ENCODE results near the gene FALEC. TPM values are rescaled to one million over a fixed set of nuclear protein-coding genes. Genes with fewer than 3 reads are reported as not detected.

The FALEC gene
- polyA plus RNA-seq, 2 of the 4 experiments (the other 2 are of a cell fraction) = 0.36 to 0.80 TPM

DNA sequence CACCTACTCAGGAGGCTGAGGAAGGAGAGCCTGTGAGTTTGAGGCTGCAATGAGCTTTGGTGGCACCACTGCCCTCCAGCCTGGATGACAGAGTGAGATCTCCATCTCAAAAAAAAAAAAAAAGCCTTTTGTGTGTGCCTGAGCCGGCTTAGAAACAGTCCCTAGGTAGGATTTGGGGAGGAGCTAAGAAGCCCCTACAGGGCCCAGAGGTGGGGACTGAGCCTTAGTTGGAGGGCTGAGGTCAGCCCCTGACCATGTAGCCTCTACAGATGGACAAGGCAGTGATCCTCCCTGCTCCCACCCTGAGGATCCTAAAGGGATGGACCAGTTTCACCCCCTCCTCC lies 36.2 kb downstream of the FALEC start:
- H3K4me3 ChIP-seq = no peak overlapping the region
- WGBS (ENCODE audit: missing lambda C conversion rate) = 45% methylated on average over 1 of the region's 1 CpG
- ChIA-PET POLR2A (interaction anchor here (0.6 to 2.4 kb wide), 4 partner anchors 9 to 100 kb away, joined by 3 to 10 read pairs (median 4); partner anchors contain the start of genes ENSA and MCL1), CTCF (interaction anchor here (1.3 to 6.1 kb wide), 4 partner anchors 9 to 35 kb away, joined by 3 to 102 read pairs (median 20); no protein-coding TSS in a partner anchor)
- H3K9me3 ChIP-seq = no peaks in the 10 kb centered on the region
- peak overlapping the region; percentile 46 for H3K4me2 ChIP-seq
- H3K4me1 ChIP-seq = peaks cover 17% of the 10 kb centered on the region
- no peak for FAIRE-seq
- H3K27ac ChIP-seq = peak overlapping the region; percentile 11 to 92; a peak in 3 of 6 replicates
- no peak for DNase-seq (ENCODE audit: low read depth in 1 of 2, low spot score in 1 of 2)
- TF ChIP-seq RAD21 (conservative IDR thresholded peaks at IDR 0.05 in 1 of 2, IDR thresholded peaks at IDR 0.05 in 1 of 2) (no peak), JUN (IDR thresholded peaks at IDR 0.05) (no peak), TFCP2L1 (CRISPR knock-in tag; IDR thresholded peaks at IDR 0.05) (no peak), CBX8 (IDR thresholded peaks at IDR 0.05) (no peak), SREBF2 (IDR thresholded peaks at IDR 0.05) (no peak), BHLHE40 (IDR thresholded peaks at IDR 0.05; ENCODE audit: low read depth, low read length) (no peak), NPAS2 (CRISPR knock-in tag; IDR thresholded peaks at IDR 0.05; ENCODE audit: borderline replicate concordance) (no peak), ZFP36 (IDR thresholded peaks at IDR 0.05; ENCODE audit: borderline replicate concordance, partially characterized antibody) (no peak), FOXS1 (CRISPR knock-in tag; IDR thresholded peaks at IDR 0.05) (no peak), RFX5 (IDR thresholded peaks at IDR 0.05) (no peak)
- TF ChIP-seq, protein P1, sequence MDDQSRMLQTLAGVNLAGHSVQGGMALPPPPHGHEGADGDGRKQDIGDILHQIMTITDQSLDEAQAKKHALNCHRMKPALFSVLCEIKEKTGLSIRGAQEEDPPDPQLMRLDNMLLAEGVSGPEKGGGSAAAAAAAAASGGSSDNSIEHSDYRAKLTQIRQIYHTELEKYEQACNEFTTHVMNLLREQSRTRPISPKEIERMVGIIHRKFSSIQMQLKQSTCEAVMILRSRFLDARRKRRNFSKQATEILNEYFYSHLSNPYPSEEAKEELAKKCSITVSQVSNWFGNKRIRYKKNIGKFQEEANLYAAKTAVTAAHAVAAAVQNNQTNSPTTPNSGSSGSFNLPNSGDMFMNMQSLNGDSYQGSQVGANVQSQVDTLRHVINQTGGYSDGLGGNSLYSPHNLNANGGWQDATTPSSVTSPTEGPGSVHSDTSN (IDR thresholded peaks at IDR 0.05) = no peak
- TF ChIP-seq, protein P2, sequence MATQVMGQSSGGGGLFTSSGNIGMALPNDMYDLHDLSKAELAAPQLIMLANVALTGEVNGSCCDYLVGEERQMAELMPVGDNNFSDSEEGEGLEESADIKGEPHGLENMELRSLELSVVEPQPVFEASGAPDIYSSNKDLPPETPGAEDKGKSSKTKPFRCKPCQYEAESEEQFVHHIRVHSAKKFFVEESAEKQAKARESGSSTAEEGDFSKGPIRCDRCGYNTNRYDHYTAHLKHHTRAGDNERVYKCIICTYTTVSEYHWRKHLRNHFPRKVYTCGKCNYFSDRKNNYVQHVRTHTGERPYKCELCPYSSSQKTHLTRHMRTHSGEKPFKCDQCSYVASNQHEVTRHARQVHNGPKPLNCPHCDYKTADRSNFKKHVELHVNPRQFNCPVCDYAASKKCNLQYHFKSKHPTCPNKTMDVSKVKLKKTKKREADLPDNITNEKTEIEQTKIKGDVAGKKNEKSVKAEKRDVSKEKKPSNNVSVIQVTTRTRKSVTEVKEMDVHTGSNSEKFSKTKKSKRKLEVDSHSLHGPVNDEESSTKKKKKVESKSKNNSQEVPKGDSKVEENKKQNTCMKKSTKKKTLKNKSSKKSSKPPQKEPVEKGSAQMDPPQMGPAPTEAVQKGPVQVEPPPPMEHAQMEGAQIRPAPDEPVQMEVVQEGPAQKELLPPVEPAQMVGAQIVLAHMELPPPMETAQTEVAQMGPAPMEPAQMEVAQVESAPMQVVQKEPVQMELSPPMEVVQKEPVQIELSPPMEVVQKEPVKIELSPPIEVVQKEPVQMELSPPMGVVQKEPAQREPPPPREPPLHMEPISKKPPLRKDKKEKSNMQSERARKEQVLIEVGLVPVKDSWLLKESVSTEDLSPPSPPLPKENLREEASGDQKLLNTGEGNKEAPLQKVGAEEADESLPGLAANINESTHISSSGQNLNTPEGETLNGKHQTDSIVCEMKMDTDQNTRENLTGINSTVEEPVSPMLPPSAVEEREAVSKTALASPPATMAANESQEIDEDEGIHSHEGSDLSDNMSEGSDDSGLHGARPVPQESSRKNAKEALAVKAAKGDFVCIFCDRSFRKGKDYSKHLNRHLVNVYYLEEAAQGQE (IDR thresholded peaks at IDR 0.05) = no peak
- TF ChIP-seq, protein P3, sequence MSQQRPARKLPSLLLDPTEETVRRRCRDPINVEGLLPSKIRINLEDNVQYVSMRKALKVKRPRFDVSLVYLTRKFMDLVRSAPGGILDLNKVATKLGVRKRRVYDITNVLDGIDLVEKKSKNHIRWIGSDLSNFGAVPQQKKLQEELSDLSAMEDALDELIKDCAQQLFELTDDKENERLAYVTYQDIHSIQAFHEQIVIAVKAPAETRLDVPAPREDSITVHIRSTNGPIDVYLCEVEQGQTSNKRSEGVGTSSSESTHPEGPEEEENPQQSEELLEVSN (IDR thresholded peaks at IDR 0.05; ENCODE audit: borderline replicate concordance, low read depth) = no peak
- TF ChIP-seq, protein P4, sequence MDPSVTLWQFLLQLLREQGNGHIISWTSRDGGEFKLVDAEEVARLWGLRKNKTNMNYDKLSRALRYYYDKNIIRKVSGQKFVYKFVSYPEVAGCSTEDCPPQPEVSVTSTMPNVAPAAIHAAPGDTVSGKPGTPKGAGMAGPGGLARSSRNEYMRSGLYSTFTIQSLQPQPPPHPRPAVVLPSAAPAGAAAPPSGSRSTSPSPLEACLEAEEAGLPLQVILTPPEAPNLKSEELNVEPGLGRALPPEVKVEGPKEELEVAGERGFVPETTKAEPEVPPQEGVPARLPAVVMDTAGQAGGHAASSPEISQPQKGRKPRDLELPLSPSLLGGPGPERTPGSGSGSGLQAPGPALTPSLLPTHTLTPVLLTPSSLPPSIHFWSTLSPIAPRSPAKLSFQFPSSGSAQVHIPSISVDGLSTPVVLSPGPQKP (IDR thresholded peaks at IDR 0.05; ENCODE audit: low read depth, low read length) = no peak
- ATAC-seq = no peak; a peak in 1 of 6 replicates

DNA sequence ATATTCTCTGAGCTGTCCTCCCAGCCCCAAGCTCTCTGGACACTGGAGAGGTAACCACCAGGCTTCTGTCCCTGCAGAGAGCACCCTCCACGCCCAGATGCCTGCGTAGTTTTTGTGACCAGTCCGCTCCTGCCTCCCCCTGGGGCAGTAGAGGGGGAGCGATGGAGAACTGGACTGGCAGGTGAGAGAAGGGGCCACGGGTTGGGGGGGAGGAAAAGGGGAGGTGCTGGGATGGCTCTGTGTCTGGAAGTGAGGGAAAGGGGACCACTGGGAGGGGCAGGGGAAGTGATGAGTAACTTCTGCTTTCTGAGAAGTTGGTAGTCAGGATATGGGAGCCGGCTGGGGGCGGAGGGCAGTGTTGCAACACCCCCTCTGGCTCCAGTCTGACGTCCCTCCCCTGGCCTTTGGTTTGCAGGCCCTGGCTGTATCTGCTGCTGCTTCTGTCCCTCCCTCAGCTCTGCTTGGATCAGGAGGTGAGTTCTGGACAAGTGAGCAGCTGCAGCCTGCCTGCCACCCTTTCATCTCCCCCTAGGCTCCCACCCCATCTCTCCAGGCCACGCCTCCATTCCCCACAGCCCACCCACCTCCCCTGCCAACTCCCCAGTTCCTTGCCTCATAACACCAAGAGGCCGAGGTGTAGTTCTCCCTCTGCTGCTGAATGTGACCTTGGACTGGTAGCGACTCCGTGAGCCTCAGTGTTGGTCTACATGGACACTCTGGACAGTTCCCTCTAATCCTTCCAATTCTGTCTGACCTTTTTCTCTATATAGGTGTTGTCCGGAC lies 36.8 kb downstream of the FALEC start:
- WGBS (ENCODE audit: missing lambda C conversion rate) = 46% methylated on average over 9 of the region's 13 CpGs
- Histone ChIP-seq H3K4me3 (no peak overlapping the region), H3K4me2 (peak overlapping the region; percentile 46), H3K4me1 (peaks cover 17% of the 10 kb centered on the region), H3K27ac (peak overlapping the region; percentile 46 to 92; a peak in 4 of 6 replicates), H3K9me3 (no peaks in the 10 kb centered on the region)
- CTCF ChIA-PET = interaction anchor here (1.3 to 6.1 kb wide), 4 partner anchors 8 to 35 kb away, joined by 3 to 102 read pairs (median 20); no protein-coding TSS in a partner anchor
- ATAC-seq (peak; percentile 12 to 41; a peak in 5 of 6 replicates), FAIRE-seq (no peak), DNase-seq (ENCODE audit: low read depth in 1 of 2, low spot score in 1 of 2) (peak in 1 of 2 experiments; percentile 60)
- POLR2A ChIA-PET = interaction anchor here (0.6 to 1.0 kb wide), 2 partner anchors 9 to 100 kb away, joined by 3 to 6 read pairs; no protein-coding TSS in a partner anchor
- TF ChIP-seq NPAS2 (CRISPR knock-in tag; IDR thresholded peaks at IDR 0.05; ENCODE audit: borderline replicate concordance) = no peak
- no peak for TF ChIP-seq NFE2L2 (conservative IDR thresholded peaks at IDR 0.05; ENCODE audit: low read length)
- peak; percentile 72 to 76 for TF ChIP-seq CEBPB (IDR thresholded peaks at IDR 0.05)
- TF ChIP-seq, protein P5, sequence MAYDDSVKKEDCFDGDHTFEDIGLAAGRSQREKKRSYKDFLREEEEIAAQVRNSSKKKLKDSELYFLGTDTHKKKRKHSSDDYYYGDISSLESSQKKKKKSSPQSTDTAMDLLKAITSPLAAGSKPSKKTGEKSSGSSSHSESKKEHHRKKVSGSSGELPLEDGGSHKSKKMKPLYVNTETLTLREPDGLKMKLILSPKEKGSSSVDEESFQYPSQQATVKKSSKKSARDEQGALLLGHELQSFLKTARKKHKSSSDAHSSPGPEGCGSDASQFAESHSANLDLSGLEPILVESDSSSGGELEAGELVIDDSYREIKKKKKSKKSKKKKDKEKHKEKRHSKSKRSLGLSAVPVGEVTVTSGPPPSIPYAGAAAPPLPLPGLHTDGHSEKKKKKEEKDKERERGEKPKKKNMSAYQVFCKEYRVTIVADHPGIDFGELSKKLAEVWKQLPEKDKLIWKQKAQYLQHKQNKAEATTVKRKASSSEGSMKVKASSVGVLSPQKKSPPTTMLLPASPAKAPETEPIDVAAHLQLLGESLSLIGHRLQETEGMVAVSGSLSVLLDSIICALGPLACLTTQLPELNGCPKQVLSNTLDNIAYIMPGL (CRISPR knock-in tag; IDR thresholded peaks at IDR 0.05; ENCODE audit: borderline replicate concordance) = no peak
